PC-9 (cell line): ENCODE data around the gene VWA3B. TPM values are rescaled to one million over a fixed set of nuclear protein-coding genes. Genes with fewer than 3 reads are reported as not detected.

Source experiments
- BruUV-seq: library from RNA; stranded (reverse); fragments of 400-500 nt; replicated peaks from 2 replicates; lab custom pipeline; 2021; lab: Mats Ljungman, UMichigan
- CTCF ChIA-PET: fragments of 300-600 bp; sonication (Branson Sonifier 250); formaldehyde crosslinking; loops from one replicate; lab custom pipeline; 2022; ENCODE audit warnings: antibody characterized with exemption; lab: Charles Lee
- POLR2A ChIA-PET: fragments of 300-600 bp; sonication (Branson Sonifier 250); formaldehyde crosslinking; loops from one replicate; lab custom pipeline; 2022; ENCODE audit warnings: antibody characterized with exemption; ENCODE audit not compliant: unreplicated experiment; lab: Charles Lee
- DNase-seq, 2 experiments: peaks; one replicate each; pipeline versions ENCODE4 v3.0.0 to v3.0.0-alpha.2; 2015 to 2022; ENCODE audit warnings: mixed read lengths in 1 of 2
- H2AFZ ChIP-seq: fragments of 200-600 bp; sonication (generic); 2 replicates; pipeline ENCODE4 v1.8.1; 2017; ENCODE audit warnings: antibody characterized with exemption
- H3F3A ChIP-seq: fragments of 200-600 bp; sonication (generic); 2 replicates; pipeline ENCODE4 v1.8.1; 2017; ENCODE audit warnings: antibody characterized with exemption, mild to moderate bottlenecking, low read depth; ENCODE audit not compliant: insufficient read depth
- H3K27ac ChIP-seq: fragments of 200-600 bp; sonication (generic); 2 replicates; pipeline ENCODE4 v1.6.1; 2016; ENCODE audit warnings: mixed run types
- H3K27me3 ChIP-seq: fragments of 200-600 bp; sonication (generic); 2 replicates; pipeline ENCODE4 v1.6.1; 2016; ENCODE audit warnings: low read depth, mixed run types; ENCODE audit not compliant: insufficient read depth
- H3K36me3 ChIP-seq: fragments of 200-600 bp; sonication (generic); 2 replicates; pipeline ENCODE4 v1.6.1; 2016; ENCODE audit warnings: low read depth, mixed run types
- H3K4me1 ChIP-seq: fragments of 200-600 bp; sonication (generic); replicated peaks from 2 replicates; pipeline ENCODE4 v1.6.1; 2016; ENCODE audit warnings: mixed run types; ENCODE audit not compliant: insufficient read depth
- H3K4me2 ChIP-seq: fragments of 200-600 bp; sonication (generic); 2 replicates; pipeline ENCODE4 v1.6.1; 2017; ENCODE audit warnings: mixed run types
- H3K4me3 ChIP-seq: fragments of 200-600 bp; sonication (generic); 2 replicates; pipeline ENCODE4 v1.6.1; 2016; ENCODE audit warnings: mixed run types
- H3K79me2 ChIP-seq: fragments of 200-600 bp; sonication (generic); 2 replicates; pipeline ENCODE4 v1.6.1; 2017; ENCODE audit warnings: low read depth, mixed run types
- H3K9me2 ChIP-seq: fragments of 200-600 bp; sonication (generic); 2 replicates; pipeline ENCODE4 v1.8.1; 2017; ENCODE audit warnings: mild to moderate bottlenecking; ENCODE audit not compliant: insufficient read depth
- H3K9me3 ChIP-seq: fragments of 200-600 bp; sonication (generic); 2 replicates; pipeline ENCODE4 v1.8.1; 2016; ENCODE audit warnings: low read depth; ENCODE audit not compliant: insufficient read depth
- H4K20me1 ChIP-seq: fragments of 200-600 bp; sonication (generic); 2 replicates; pipeline ENCODE4 v1.8.1; 2017; ENCODE audit not compliant: insufficient read depth
- CTCF ChIP-seq: fragments of 200-600 bp; sonication (generic); conservative IDR thresholded peaks from 2 replicates; pipeline ENCODE4 v1.6.1; 2017; ENCODE audit warnings: mixed run types, antibody characterized with exemption, mild to moderate bottlenecking, moderate library complexity
- EZH2 ChIP-seq: fragments of 200-600 bp; sonication (generic); IDR thresholded peaks from 2 replicates; pipeline ENCODE4 v1.8.0; 2017; ENCODE audit warnings: antibody characterized with exemption, low read depth
- intact Hi-C: fragments of 100-400 bp; cut with micrococcal nuclease; formaldehyde crosslinking; loops from one replicate; pipeline ENCODE4 v1.10.0; 2022; ENCODE audit not compliant: unreplicated experiment
- total RNA-seq: library from RNA; stranded (reverse); gene quantifications from 2 replicates; pipeline ENCODE4 v1.2.3, GENCODE V29; 2021

Gene VWA3B
- total RNA-seq, 1 experiment from 2014 or later = not detected

GRCh38 chr2:98037666-98038336 is 49.2 kb upstream of the VWA3B start:
- ChIA-PET CTCF (interaction anchor here (0.6 kb wide), 1 partner anchor 47 kb away, joined by 3 read pairs; no protein-coding TSS in a partner anchor), POLR2A (no interaction called here)

GRCh38 chr2:98039085-98039756 is 47.7 kb upstream of the VWA3B start:
- ChIA-PET POLR2A (no interaction called here), CTCF (no interaction called here)
- Histone ChIP-seq H3K4me2 (no peak overlapping the region), H3K9me3 (no peaks in the 10 kb centered on the region; the same call in 1 of the 2 replicates), H3F3A (no peaks in the 10 kb centered on the region), H3K79me2 (no peaks in the 10 kb centered on the region), H3K27me3 (no peaks in the 10 kb centered on the region), H3K4me1 (no peaks in the 10 kb centered on the region), H3K36me3 (no peaks in the 10 kb centered on the region), H3K27ac (no peak overlapping the region), H2AFZ (no peak overlapping the region), H3K4me3 (no peak overlapping the region), H3K9me2 (no peaks in the 10 kb centered on the region), H4K20me1 (no peaks in the 10 kb centered on the region)
- intact Hi-C loops = no loop called here
- no peak for DNase-seq
- TF ChIP-seq EZH2 (no peak), CTCF (no peak)
- BruUV-seq = no TSS peak

More at GRCh38 chr2:98037666-98038336, 49.2 kb upstream of the VWA3B start:
- H3K9me2 ChIP-seq = no peaks in the 10 kb centered on the region
- no peak for DNase-seq
- H3K4me3 ChIP-seq = no peak overlapping the region
- H3K9me3 ChIP-seq = no peaks in the 10 kb centered on the region
- H3K4me2 ChIP-seq = no peak overlapping the region
- intact Hi-C loops = no loop called here
- H3F3A ChIP-seq = no peaks in the 10 kb centered on the region
- no peaks in the 10 kb centered on the region for H3K4me1 ChIP-seq
- H2AFZ ChIP-seq = no peak overlapping the region
- no TSS peak for BruUV-seq
- no peaks in the 10 kb centered on the region for H3K79me2 ChIP-seq
- TF ChIP-seq EZH2 = no peak
- no peak for TF ChIP-seq CTCF
- H3K27me3 ChIP-seq = no peaks in the 10 kb centered on the region
- no peak overlapping the region for H3K27ac ChIP-seq
- no peaks in the 10 kb centered on the region for H3K36me3 ChIP-seq
- H4K20me1 ChIP-seq = no peaks in the 10 kb centered on the region

GRCh38 chr2:98040331-98040939 is 46.5 kb upstream of the VWA3B start:
- H2AFZ ChIP-seq = no peak overlapping the region
- no peak for DNase-seq
- no peak for TF ChIP-seq CTCF
- TF ChIP-seq EZH2 = no peak
- no peaks in the 10 kb centered on the region for H3K27me3 ChIP-seq
- BruUV-seq = no TSS peak
- H3K4me2 ChIP-seq = no peak overlapping the region
- POLR2A ChIA-PET = no interaction called here
- H3K4me1 ChIP-seq = no peaks in the 10 kb centered on the region
- H3K9me2 ChIP-seq = no peaks in the 10 kb centered on the region
- CTCF ChIA-PET = no interaction called here
- no peak overlapping the region for H3K27ac ChIP-seq
- no peaks in the 10 kb centered on the region for H3F3A ChIP-seq
- no peaks in the 10 kb centered on the region for H4K20me1 ChIP-seq
- intact Hi-C loops = no loop called here
- no peaks in the 10 kb centered on the region for H3K79me2 ChIP-seq
- no peaks in the 10 kb centered on the region; the same call in 1 of the 2 replicates for H3K9me3 ChIP-seq
- H3K4me3 ChIP-seq = no peak overlapping the region
- no peaks in the 10 kb centered on the region for H3K36me3 ChIP-seq
